Left renal cortex interstitium (tissue), 4 donors: Measurements from ENCODE around the gene PREP. TPM values are rescaled to one million over a fixed set of nuclear protein-coding genes. Genes with fewer than 3 reads are reported as not detected.

Experiments used
- DNase-seq, 4 donors: peaks; one replicate each; pipeline ENCODE4 v3.0.0-alpha.2; 2013; ENCODE audit warnings: low read depth in 4 of 4, low spot score in 2 of 4, missing footprints in 1 of 4
- polyA plus RNA-seq, 4 donors: library from polyadenylated mRNA; unstranded; fragments of 120-200 nt; gene quantifications; one replicate each; pipeline ENCODE4 v1.2.1, GENCODE V29; 2013; ENCODE audit not compliant: insufficient read length in 4 of 4

PREP gene
- polyA plus RNA-seq, 4 donors: 31.6 to 35.5 (median 32.1) TPM

DNA sequence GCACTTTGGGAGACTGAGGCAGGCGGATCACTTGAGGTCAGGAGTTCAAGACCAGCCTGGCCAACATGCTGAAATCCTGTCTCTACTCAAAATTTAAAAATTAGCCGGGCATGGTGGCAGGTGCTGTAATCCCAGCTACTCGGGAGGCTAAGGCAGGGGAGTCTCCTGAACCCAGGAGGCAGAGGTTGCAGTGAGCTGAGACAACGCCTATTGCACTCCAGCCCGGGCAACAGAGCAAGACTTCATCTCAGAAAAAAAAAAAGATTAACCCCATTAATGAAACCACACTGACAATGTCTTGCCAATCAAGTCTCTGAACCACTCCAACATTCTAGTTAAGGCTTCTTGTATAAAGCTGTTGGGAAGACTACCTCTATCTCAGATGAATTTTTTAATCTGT lies 4.0 kb downstream of the PREP start:
- DNase-seq: no peak

DNA sequence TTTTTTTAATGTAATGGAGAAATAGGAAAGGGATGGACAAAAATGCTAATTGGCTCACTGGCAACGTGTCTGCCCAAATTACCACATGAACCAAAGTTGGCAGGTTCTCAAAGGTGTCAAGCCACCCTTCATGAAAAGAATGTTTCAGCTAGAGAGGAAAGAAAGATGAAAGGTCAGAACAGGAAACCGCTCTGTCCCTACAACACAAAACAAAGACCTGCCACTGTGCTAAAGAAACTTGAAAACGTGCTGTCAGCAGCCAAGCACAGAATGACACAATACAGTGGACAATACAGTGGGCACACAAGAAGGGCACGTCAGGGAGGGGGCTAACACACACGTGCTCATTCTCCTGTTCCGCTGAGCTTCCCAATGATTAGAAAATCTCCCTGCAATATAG lies 4.9 kb downstream of the PREP start:
- DNase-seq: no peak

DNA sequence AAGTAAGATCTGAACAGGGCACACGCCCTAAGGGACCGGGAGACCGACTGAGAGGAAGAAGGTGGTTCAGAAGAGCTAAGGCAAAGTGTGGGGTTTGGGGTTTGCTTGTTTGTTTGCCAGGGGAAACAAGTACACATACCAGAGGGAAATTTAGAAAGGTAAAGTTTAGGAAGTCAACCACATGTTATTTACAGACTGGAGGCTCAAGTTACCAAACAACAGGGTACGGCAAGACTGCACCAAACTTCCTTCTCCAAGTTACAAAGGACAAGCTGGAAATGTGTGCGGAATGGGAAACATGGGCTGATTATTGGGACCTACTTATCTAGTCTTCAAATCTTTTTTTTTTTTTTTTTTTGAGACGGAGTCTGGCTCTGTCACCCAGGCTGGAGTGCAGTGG lies 11.2 kb downstream of the PREP start:
- no peak for DNase-seq

DNA sequence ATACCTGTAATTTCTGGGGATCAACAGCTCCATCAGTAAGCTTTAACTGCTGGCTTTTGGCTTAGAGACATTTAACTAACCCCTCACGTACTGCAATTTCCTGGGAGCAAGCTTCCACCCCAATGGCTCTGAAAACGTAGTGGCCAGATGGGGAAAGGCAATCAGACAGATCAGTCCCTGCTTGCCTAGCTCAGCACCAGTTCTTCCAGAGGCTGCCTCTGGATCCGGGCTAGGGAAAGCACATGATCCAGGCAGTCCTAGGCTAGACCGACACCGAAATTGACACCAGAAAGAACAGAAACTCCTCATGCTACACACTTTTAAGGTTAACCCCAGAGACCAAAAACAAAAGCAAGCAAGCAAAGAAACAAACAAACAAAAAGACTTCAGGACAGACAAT lies 13.3 kb downstream of the PREP start:
- no peak for DNase-seq

DNA sequence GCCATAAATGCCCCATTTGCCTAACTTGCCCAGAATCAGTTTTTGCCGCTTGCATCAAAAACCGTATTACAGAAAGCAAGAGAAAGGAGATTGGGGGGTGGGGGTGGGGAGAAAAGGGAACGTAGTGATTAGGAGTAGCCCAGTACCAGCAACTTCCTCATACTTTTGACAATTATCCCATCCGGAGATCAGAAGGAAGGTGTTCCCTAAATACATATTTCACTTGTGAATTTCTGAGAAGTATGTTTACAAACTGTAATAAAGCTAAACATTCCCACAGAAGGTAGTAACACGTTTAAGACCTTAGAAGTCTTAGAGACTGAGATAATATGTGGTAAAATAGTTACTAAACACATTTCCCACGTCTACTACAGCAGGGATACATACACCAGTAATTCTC lies 14.5 kb downstream of the PREP start:
- DNase-seq: no peak

DNA sequence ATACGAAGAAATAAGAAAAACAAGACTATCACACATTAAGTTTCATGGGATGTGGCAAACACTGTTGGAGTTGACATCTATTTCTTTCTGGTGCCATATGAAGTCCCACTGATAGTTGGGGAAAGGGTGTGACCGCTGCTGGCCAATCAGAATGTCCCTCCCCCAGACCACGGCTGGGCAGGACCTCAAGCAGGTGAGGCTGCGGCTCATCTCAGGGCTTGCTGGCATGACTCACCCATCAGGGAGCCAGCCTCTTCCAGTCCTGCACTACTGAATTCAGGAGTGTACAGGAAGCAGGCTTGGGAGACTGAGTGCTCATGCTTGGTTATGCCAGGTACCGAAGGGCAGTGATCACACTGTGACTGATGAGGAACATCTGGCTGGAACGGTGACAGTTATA lies 18.9 kb downstream of the PREP start:
- no peak for DNase-seq

DNA sequence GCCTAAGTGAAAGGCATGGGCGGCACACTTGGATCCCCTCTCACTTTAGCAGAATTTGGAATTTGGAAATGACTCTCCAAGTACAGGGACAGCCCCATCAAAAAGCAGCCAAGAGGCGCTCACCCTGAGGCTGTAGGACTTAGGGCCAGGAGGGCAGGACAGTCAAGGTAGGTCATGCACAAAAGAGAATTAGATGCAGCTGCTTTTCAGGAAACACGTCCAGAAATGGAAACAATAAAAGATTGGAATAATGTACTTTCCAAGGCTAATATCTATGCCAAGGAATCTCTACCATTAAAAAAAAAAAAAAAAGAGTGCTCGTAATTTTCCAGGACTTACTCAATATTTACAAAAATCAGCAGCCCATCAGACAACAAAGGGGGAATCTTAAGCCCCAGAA lies 19.9 kb downstream of the PREP start:
- DNase-seq: no peak

DNA sequence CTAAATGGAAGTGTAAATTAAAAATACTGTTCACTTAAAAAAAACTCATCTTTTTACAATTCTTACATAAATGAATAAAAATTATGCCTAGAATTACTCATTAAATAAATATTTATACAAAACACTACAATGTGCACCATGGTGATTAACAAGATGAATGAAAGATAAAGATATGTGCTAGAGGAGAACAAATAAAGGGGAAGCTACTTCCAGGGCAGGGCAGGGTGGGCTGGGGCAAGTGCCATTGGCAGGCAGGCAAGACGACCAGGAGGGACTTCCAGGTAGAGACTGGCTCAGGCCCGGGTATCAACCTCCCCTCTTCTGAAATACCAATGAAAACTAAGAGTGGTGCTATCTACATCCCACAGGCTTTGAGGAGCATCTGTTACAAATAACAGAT lies 20.4 kb downstream of the PREP start:
- DNase-seq: no peak

DNA sequence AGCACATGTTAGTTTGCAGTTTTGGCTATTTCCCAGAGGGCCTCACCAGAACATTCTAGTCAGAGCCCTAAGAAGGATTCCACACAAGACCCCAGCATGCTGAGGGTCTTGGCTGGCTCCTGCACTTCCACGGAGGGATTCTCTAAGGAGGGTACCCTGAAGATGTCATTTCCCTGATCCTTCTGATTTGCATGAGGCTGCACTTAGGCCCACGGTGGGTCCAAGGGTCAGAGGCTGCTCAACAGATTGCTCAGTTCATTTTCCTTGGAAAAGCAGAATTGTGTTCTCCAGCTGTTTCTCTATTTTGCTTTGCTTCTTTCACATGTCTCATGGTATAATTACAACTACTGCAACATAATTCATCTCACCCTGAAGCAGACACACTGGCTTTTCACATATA lies 22.2 kb downstream of the PREP start:
- no peak for DNase-seq

DNA sequence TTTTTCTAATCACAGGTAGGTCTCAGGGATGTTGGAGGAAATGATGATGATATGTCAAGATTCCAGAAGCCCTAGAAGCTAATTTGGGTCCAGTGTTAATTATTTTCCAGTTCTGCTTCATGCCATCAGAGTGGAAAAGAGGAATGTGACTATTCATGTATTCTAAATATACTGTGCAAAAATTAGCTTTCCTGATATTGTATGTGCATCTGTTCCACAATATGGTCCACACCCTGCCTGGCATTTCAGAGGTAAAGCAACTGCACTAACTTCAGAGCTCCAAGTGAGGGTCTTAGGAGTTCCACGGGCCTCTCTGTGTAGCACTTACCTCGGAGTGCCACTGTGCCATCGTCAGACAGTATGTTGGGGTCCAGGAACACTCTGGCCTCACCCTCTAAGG lies 27.1 kb downstream of the PREP start:
- no peak for DNase-seq

DNA sequence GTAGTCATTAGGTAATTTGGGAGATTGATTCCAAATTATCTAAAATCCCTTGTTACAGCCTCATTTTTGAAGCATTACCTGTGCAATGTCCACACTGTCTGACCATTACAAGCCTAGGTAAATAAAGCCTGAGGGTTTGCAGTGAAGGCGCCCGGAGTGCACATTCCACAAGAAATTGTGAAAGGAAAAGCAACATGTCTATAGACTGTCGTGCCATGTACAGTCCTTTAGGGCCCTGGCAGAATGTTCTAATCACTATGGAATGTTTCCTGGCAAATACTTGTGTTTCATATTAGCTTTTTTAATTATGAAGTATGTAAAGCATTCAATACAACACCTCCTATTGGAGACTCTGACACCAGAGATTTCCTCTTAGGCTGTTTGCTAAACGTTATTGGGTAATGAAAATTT lies 28.9 kb downstream of the PREP start:
- DNase-seq: no peak

DNA sequence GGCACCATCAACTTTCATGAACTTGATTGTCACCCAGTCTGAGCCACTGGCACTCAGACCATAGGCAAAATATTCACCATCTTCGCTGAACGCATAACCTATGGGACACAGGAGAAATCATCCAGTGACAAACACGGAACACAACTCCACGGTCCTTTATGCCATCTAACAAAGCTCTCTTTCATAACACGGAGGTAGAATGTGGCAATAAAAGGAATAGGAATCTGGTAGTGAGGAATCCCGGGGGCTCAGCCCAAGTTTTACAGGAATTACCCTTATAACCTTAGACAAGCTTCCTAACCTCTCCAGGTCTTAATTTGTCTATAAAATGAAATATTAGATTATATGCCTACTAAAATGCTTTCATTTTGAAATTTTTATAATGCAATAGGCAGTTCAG lies 29.4 kb downstream of the PREP start:
- no peak for DNase-seq

DNA sequence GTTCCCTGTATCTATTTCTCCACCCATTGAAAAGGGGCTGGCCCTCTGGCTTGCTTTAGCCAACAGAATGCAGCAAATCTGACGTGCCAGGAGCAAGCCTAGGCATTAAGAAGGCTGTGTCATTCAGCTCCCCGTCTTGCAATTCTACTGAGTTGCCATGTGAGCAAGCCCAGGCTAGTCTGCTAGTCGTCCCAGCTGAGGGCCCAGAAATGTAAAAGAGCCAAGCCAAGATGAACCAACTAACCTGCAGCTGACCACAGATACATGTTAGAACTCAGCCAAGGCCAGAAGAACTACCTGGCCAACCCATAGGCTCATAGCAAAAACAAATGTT lies 30.1 kb downstream of the PREP start:
- no peak for DNase-seq

DNA sequence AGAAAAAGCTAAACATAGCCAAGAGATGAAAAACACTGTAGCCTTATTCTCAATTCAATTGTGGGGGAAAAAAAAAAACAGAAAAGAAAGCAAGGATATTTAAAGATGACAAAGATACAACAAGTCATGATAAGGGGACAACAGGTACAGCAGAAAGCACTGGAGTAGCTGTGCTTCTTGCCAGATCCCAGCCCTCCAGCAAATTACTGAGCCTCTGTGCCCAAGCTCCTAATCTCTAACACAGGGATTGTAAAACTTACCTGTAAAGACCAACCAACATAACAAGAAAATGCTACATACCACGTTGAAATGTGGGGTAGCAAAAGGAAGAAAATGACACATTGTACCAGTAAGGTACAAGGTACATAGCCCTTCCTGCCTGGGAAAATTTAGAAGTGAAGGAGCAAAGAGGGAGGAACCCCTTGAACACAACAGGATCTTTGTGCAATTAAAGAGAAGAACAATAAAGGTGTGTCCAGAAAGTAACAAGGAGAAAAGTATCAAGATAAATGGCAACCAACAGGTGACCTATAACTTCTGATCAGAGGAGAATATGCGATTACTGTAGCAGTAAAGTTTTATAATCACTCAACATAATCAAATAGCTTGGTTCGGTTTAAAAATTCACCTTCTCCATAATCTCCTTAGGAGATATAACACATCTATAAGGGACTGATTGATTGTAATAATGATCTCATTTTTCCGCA lies 30.6 kb downstream of the PREP start:
- DNase-seq: no peak

DNA sequence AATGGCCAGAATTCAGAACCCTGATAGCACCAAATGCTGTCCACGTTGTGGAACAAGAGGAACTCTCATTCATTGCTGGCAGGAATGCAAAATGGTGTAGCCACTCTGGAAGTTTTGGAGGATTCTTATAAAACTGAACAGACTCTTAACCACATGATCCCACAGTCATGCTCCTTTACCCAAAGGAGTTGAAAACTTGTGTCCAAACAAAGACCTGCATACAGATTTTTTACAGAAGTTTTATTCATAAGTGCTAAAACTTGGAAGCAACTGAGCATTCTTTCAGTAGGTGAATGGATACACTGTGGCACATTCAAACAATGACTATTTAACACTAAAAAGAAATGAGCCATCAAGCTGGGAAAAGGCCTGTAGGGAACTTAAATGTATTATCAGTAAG lies 32.5 kb downstream of the PREP start:
- no peak for DNase-seq

DNA sequence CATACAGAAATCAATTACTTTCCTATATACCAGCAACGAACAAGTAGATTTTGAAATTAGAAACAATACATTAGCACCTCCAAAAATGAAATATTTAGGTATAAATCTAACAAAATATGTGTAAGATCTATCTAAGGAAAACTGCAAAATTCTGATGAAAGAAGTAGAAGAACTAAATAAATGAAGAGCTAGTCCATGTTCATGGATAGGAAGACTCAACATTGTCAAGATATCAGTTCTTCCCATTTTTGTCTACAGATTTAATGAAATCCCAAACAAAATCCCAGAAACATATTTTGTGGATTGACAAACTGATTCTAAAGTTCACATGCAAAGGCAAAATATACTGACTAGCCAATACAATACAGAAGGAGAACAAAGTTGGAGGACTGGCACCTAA lies 33.7 kb downstream of the PREP start:
- no peak for DNase-seq

DNA sequence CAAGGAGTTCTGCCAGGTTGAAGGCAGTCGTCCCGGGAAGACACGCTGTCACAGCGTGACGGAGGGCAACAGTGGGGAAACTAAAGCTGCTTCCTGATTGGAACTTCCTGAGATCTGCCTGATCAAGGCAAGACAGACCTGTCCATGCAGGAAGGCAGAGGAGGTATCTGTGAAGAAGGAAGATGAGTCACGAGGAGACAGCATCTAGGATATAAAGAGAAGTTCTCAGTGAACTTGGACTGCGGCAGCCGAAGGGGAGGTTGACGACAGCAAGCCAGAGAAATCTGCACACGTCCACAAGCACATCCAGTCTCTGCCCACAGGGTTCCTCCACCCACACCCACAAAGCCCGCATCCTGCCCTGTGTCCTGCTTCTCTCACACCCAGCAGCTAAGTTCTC lies 38.6 kb downstream of the PREP start:
- DNase-seq: no peak

DNA sequence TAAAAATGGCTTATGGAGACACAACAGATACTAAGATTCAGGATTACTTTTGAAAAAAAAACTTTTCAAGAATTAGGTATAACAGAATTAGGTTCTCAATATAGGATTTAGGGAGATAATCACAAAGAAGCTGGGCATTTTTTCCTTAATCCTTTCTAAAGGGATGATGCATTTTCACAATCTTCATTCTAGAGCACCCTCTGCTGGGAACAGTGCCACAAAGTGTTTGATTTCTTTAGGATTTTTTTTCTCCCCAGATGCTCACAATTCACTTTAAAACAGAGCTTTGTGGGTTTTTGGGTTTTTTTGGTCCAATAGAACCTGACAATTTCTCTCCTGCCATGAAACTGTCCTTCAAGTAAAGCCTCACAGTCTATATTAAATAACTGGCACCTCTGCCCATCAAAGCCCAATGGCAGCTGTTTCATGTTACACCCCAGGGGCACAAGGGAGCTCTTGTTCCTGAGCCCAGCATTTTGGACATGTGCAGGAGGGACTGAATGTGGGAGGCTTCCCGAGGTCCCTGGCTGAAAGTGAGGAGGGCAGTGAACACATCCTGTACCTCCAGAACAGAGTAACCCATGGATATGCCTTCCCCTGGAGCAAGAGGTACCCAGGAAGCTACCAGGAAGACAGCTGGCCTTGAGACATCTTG lies 39.7 kb downstream of the PREP start:
- DNase-seq: peak in 1 of 4 donors; percentile 19

DNA sequence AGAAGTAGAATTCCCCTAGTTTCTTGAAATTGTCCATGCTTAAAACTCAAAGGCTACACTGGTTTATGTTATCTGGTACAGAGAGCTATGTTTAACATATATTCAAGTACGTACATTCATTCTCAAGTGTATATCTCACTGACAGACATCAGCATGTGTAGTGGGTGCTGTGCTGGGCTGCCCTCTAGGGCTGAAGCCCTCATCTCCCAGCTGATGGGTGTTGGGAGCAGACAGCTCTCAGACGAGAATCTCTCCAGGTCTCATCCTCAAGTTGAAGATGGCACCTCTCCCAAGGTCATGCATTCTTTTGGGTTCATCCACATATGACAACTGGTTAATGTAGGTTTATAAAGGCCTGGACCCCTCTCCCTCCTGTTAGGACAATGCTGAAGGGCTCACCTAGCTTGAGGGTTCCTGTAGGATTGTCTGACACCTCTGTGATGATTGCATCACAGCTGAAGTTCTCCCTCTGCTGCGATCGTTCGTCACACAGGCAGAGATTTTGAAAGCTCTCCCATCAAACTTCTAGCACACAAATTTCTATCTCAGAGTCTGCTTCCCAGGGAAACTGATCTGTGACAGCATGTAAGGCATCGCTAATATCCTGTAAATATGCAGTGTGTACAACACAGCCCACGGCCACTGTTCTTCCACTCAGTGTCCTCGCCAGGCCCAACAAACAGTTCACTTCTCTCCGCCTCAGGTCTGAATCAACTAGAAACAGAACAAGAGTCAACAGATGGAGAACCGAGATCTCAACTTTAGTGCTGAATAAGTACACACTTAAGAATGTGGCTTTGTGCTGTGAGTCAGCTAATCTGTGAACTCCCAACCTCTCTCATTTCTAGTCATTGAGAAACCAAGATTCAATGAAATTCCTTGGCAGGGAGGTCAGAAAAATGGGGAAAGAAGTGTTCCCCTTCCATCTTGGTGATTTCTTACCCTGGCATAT lies 43.2 kb downstream of the PREP start:
- no peak for DNase-seq

DNA sequence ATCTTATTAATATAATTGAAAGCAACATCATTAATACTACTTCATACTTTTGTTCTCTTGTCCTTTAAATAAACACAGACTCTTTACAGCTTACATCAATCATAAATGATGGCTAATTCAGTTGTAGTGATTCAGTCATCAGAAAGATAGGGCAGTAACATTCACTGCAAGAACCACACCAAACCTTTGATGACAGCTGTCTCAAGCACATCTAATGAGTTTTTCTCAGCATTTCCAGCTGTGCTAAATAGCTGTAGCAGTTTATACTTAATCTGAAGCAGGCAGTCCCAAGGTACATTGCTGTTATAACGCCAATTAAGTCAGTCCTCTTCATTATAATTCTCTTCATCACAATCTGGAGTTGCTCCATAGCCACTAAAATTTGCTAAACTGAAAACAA lies 45.7 kb downstream of the PREP start:
- DNase-seq: no peak

DNA sequence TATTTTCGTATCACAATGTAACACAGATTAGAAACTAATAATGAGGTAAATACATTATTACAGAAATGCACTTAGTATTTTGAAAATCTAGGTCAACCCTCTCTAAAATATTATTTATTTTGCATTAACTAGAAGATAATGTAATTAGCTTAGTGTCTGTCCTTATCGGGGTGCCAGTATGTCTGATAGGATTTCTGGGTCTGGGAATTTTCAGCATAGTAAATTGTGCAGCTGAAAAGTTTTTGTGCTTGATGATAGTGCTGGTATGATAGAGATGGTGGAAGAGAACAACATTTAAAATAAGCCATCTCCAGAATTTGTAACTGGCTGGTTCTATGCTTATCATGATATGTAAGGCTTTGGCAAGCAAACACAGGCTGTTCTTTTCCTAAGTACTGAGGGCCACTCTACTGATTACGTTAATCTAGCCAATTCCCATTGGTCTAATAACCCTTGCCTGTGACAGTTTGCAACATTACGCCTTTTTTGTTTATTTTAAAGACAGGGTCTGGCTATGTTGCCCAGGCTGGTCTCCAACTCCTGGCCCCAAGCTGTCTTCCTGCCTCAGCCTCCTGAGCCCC lies 50.8 kb downstream of the PREP start:
- no peak for DNase-seq
